ENCODE measurements around the gene NNMT. TPM values are rescaled to one million over a fixed set of nuclear protein-coding genes. Genes with fewer than 3 reads are reported as not detected.

The NNMT gene
- total RNA-seq: 0.54 to 2.4 TPM (median 2.3 TPM) in 3 replicates

DNA sequence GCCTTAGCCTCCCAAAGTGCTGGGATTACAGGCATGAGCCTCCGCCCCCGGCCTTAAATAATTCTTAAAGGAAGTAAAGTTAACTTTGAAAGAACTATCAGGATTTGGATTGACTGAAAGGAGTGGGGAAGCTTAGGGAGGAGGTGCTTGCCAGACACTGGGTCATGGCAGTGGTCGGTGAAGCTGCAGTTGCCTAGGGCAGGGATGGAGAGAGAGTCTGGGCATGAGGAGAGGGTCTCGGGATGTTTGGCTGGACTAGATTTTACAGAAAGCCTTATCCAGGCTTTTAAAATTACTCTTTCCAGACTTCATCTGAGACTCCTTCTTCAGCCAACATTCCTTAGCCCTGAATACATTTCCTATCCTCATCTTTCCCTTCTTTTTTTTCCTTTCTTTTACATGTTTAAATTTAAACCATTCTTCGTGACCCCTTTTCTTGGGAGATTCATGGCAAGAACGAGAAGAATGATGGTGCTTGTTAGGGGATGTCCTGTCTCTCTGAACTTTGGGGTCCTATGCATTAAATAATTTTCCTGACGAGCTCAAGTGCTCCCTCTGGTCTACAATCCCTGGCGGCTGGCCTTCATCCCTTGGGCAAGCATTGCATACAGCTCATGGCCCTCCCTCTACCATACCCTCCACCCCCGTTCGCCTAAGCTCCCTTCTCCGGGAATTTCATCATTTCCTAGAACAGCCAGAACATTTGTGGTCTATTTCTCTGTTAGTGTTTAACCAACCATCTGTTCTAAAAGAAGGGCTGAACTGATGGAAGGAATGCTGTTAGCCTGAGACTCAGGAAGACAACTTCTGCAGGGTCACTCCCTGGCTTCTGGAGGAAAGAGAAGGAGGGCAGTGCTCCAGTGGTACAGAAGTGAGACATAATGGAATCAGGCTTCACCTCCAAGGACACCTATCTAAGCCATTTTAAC is at the start of gene NNMT:
Gene NNMT, plus strand, starts transcription at position 724 of the 929 bp plus-strand sequence. Its CDS starts 158 bp downstream, at position 882.
- no peak within 1 kb of the TSS for H3K4me3 Mint-ChIP-seq
- no peak for DNase-seq (ENCODE audit: low spot score in 2 of 2, unreplicated experiment in 2 of 2)

DNA sequence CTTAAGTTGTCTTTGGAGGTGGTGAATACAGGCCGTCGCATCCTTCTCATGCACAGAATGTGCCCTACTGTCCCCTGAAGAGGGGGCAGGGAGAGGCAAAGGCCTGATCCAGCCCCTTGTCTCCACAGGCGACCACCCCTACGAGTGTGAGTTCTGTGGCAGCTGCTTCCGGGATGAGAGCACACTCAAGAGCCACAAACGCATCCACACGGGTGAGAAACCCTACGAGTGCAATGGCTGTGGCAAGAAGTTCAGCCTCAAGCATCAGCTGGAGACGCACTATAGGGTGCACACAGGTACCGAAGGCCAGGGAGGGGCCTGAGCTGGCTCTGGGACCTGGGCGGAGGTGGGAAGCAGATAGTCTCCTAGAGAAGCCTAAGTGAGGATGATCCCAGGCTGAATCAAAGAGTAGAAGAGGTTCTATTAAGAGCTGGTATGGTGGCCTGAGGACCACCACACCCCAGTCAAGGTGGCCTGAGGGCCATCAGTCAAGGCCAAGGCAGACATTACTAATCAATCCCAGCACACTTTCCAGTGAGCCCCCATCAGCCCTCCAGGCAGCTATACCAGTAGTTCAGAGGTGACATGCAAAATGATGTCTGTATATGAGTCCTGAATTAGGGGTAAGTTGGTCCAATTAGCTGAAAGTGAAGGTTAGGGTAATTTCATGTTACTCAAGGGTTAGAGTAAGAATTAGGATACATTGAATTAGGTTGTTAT is 49.0 kb upstream of the NNMT start:
- Mint-ChIP-seq H3K4me3 (no peak overlapping the region), H3K27me3 (ENCODE audit: low read depth) (peaks cover 59% of the 10 kb centered on the region), H3K36me3 (no peaks in the 10 kb centered on the region), H3K4me1 (no peaks in the 10 kb centered on the region), H3K9me3 (no peaks in the 10 kb centered on the region), H3K27ac (no peak overlapping the region)
- TF ChIP-seq, protein P1, sequence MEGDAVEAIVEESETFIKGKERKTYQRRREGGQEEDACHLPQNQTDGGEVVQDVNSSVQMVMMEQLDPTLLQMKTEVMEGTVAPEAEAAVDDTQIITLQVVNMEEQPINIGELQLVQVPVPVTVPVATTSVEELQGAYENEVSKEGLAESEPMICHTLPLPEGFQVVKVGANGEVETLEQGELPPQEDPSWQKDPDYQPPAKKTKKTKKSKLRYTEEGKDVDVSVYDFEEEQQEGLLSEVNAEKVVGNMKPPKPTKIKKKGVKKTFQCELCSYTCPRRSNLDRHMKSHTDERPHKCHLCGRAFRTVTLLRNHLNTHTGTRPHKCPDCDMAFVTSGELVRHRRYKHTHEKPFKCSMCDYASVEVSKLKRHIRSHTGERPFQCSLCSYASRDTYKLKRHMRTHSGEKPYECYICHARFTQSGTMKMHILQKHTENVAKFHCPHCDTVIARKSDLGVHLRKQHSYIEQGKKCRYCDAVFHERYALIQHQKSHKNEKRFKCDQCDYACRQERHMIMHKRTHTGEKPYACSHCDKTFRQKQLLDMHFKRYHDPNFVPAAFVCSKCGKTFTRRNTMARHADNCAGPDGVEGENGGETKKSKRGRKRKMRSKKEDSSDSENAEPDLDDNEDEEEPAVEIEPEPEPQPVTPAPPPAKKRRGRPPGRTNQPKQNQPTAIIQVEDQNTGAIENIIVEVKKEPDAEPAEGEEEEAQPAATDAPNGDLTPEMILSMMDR (IDR thresholded peaks at IDR 0.05; ENCODE audit: unreplicated experiment): no peak
- no peak for DNase-seq (ENCODE audit: low spot score in 2 of 2, unreplicated experiment in 2 of 2)

More for the DNA sequence above, at the start of gene NNMT:
- no peaks in the 10 kb centered on the region for H3K27me3 Mint-ChIP-seq (ENCODE audit: low read depth)
- H3K4me1 Mint-ChIP-seq: peaks cover 31% of the 10 kb centered on the region
- TF ChIP-seq, protein P1 (IDR thresholded peaks at IDR 0.05; ENCODE audit: unreplicated experiment): no peak
- peaks cover 5% of the 10 kb centered on the region for H3K36me3 Mint-ChIP-seq
- peak within 1 kb of the TSS; percentile 95 for H3K27ac Mint-ChIP-seq
- peaks cover 38% of the 10 kb centered on the region for H3K9me3 Mint-ChIP-seq

DNA sequence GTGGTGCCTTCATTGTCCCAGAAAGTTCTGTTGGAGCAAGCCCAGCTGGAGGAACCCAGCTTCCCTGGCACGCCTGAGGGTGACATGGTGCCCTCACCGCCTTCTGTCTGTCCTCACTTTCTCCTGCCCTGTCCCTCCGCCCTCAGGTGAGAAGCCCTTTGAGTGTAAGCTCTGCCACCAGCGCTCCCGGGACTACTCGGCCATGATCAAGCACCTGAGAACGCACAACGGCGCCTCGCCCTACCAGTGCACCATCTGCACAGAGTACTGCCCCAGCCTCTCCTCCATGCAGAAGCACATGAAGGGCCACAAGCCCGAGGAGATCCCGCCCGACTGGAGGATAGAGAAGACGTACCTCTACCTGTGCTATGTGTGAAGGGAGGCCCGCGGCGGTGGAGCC is 46.0 kb upstream of the NNMT start:
- TF ChIP-seq, protein P1 (IDR thresholded peaks at IDR 0.05; ENCODE audit: unreplicated experiment): no peak
- H3K4me3 Mint-ChIP-seq: no peak overlapping the region
- no peak for DNase-seq (ENCODE audit: low spot score in 2 of 2, unreplicated experiment in 2 of 2)
- H3K9me3 Mint-ChIP-seq: no peaks in the 10 kb centered on the region
- H3K36me3 Mint-ChIP-seq: no peaks in the 10 kb centered on the region
- peaks cover 5% of the 10 kb centered on the region for H3K4me1 Mint-ChIP-seq
- no peak overlapping the region for H3K27ac Mint-ChIP-seq
- peaks cover 54% of the 10 kb centered on the region for H3K27me3 Mint-ChIP-seq (ENCODE audit: low read depth)

DNA sequence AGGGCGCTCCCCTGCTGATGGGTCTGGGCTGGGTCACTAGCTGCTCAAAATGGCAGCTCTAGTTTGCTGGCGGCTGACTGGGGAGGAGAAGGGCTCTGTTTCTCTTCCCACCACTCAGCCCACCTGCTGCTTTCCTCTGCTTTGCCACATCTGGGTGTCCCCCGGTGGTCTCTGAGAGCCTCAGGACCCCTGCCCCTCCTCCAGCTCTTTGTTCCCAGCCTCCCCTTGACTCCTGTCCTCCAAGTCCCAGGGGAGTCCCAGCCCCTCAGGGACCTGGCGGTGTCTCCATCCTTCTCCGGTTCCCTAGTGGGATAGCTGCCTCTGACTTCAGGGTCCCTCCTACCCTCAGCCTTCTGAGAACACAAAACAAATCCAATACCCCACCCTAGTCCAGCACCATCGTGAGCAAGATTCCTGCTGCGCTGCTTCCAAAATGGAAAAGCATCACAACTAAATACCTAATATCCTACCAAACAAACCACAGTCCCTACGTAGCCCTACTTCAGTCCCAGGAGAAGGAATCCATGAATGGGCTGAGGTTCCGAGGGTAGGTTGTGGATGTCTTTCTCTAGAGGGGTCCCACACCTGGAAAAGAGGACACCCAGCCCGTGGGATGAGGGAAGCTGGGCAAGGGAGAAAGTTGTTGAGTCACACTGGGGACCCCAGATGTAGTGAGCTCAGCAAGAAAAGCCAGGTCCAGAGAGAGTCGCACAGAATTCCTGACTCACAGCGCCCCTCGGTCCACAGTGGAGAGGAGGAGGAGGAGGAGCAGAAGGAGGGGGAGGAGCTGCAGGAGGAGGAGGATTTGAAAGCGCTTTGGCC is 45.0 kb upstream of the NNMT start:
- peaks cover 5% of the 10 kb centered on the region for H3K4me1 Mint-ChIP-seq
- H3K36me3 Mint-ChIP-seq: no peaks in the 10 kb centered on the region
- no peak overlapping the region for H3K27ac Mint-ChIP-seq
- DNase-seq (ENCODE audit: low spot score in 2 of 2, unreplicated experiment in 2 of 2): no peak
- H3K27me3 Mint-ChIP-seq (ENCODE audit: low read depth): peaks cover 49% of the 10 kb centered on the region
- no peaks in the 10 kb centered on the region for H3K9me3 Mint-ChIP-seq
- H3K4me3 Mint-ChIP-seq: no peak overlapping the region
- TF ChIP-seq, protein P1 (IDR thresholded peaks at IDR 0.05; ENCODE audit: unreplicated experiment): no peak

DNA sequence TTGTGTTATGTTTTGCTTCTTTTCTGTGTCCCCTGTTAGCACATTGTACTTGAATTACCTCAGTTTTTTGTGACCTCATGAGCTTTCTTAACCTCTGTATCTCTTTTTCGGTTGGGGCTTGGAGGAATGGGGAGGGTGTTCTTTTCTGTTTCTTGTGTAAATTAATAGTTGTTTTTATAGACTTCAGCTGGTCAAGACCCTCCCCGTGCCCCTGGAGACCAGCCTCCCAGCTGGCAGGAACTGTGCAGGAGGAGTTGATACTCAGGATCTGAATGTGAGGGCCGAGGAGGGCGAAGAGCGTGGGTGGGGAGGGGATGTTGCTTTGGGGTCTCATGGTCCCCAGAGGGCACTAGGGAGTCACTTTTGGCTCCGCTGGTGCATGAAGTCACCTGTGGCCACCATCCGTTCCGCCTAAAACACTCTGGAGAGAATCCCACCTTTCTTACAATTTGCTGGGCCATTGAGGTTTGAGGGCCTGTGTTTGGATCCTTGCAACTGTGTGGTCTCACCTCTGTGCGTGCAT is 44.3 kb upstream of the NNMT start:
- Mint-ChIP-seq H3K4me1 (peaks cover 5% of the 10 kb centered on the region), H3K36me3 (no peaks in the 10 kb centered on the region), H3K4me3 (no peak overlapping the region), H3K9me3 (no peaks in the 10 kb centered on the region), H3K27me3 (ENCODE audit: low read depth) (peaks cover 48% of the 10 kb centered on the region), H3K27ac (no peak overlapping the region)
- TF ChIP-seq, protein P1 (IDR thresholded peaks at IDR 0.05; ENCODE audit: unreplicated experiment): no peak
- no peak for DNase-seq (ENCODE audit: low spot score in 2 of 2, unreplicated experiment in 2 of 2)
